Measurements from ENCODE around the gene PFDN4. TPM values are rescaled to one million over a fixed set of nuclear protein-coding genes. Genes with fewer than 3 reads are reported as not detected.

The PFDN4 gene
- polyA plus RNA-seq, 2 of the 4 experiments (the other 2 are of a cell fraction), result 140 to 146 TPM

GRCh38 chr20:54209216-54209813 lies 1.4 kb downstream of the PFDN4 start:
- FAIRE-seq (no peak), DNase-seq (ENCODE audit: low read depth in 1 of 2, low spot score in 1 of 2) (no peak), ATAC-seq (no peak)
- Histone ChIP-seq H3K4me2 (peak overlapping the region; percentile 88), H3K9me3 (no peaks in the 10 kb centered on the region), H3K4me3 (peak overlapping the region; percentile 69), H3K4me1 (peaks cover 13% of the 10 kb centered on the region), H3K27ac (peak overlapping the region; percentile 97 to 99; a peak in 5 of 6 replicates)
- TF ChIP-seq ZC3H11A (IDR thresholded peaks at IDR 0.05), result no peak
- TF ChIP-seq CTCF (IDR thresholded peaks at IDR 0.05), result peak; percentile 20; the same call in 1 of the 3 replicates
- WGBS (ENCODE audit: missing lambda C conversion rate), result 85% methylated on average over 5 of the region's 5 CpGs
- ChIA-PET POLR2A (no interaction called here), CTCF (interaction anchor here (0.8 to 15.6 kb wide), 10 partner anchors 9 to 471 kb away, joined by 3 to 655 read pairs (median 6); no protein-coding TSS in a partner anchor)

- ChIA-PET CTCF (interaction anchor here (0.9 to 15.6 kb wide), 3 partner anchors 114 to 435 kb away, joined by 3 to 655 read pairs (median 19); no protein-coding TSS in a partner anchor), POLR2A (no interaction called here)
- H3K27ac ChIP-seq, result no peak overlapping the region
- H3K4me3 ChIP-seq, result no peak overlapping the region
- DNase-seq (ENCODE audit: low read depth in 1 of 2, low spot score in 1 of 2), result no peak
- ATAC-seq, result no peak
- no peak for TF ChIP-seq RARB (CRISPR knock-in tag; IDR thresholded peaks at IDR 0.05)
- 100% methylated on average over 1 of the region's 1 CpG for WGBS (ENCODE audit: missing lambda C conversion rate)
- no peaks in the 10 kb centered on the region for H3K9me3 ChIP-seq
- H3K4me2 ChIP-seq, result no peak overlapping the region
- peaks cover 13% of the 10 kb centered on the region for H3K4me1 ChIP-seq
- no peak for FAIRE-seq
Observed at GRCh38 chr20:54212226-54212625, 4.3 kb downstream of the PFDN4 start.

- POLR2A ChIA-PET, result no interaction called here
- no peak overlapping the region for H3K4me3 ChIP-seq
- H3K4me1 ChIP-seq, result peaks cover 13% of the 10 kb centered on the region
- WGBS (ENCODE audit: missing lambda C conversion rate), result 89% methylated on average over 3 of the region's 3 CpGs
- no peak overlapping the region for H3K27ac ChIP-seq
- DNase-seq (ENCODE audit: low read depth in 1 of 2, low spot score in 1 of 2), result no peak
- no peak for FAIRE-seq
- ATAC-seq, result no peak
- CTCF ChIA-PET, result interaction anchor here (0.6 to 3.6 kb wide), 4 partner anchors 12 to 435 kb away, joined by 3 to 19 read pairs (median 9); no protein-coding TSS in a partner anchor
- H3K4me2 ChIP-seq, result no peak overlapping the region
- TF ChIP-seq MYC (IDR thresholded peaks at IDR 0.05; ENCODE audit: borderline replicate concordance, low read length) (no peak), PBX3 (IDR thresholded peaks at IDR 0.05) (no peak), HOXB5 (CRISPR knock-in tag; IDR thresholded peaks at IDR 0.05) (no peak), KDM5A (IDR thresholded peaks at IDR 0.05) (no peak)
- H3K9me3 ChIP-seq, result no peaks in the 10 kb centered on the region
Observed at GRCh38 chr20:54212871-54213270, 5.0 kb downstream of the PFDN4 start.

GRCh38 chr20:54214566-54214965 lies 6.7 kb downstream of the PFDN4 start:
- TF ChIP-seq CHD4 (IDR thresholded peaks at IDR 0.05; ENCODE audit: borderline replicate concordance) (no peak), KDM1A (IDR thresholded peaks at IDR 0.05; ENCODE audit: low read depth) (no peak), RFX5 (IDR thresholded peaks at IDR 0.05) (no peak), RARB (CRISPR knock-in tag; IDR thresholded peaks at IDR 0.05) (no peak), CBX2 (IDR thresholded peaks at IDR 0.05; ENCODE audit: borderline replicate concordance, low read depth) (no peak), EHF (CRISPR knock-in tag; IDR thresholded peaks at IDR 0.05) (no peak), HOXB13 (CRISPR knock-in tag; IDR thresholded peaks at IDR 0.05; ENCODE audit: low read depth) (no peak)
- Histone ChIP-seq H3K4me3 (no peak overlapping the region), H3K4me1 (peaks cover 6% of the 10 kb centered on the region), H3K9me3 (no peaks in the 10 kb centered on the region), H3K4me2 (no peak overlapping the region), H3K27ac (no peak overlapping the region)
- DNase-seq (ENCODE audit: low read depth in 1 of 2, low spot score in 1 of 2) (no peak), ATAC-seq (no peak), FAIRE-seq (no peak)
- POLR2A ChIA-PET, result no interaction called here
- WGBS (ENCODE audit: missing lambda C conversion rate), result 95% methylated on average over 8 of the region's 8 CpGs
- CTCF ChIA-PET, result interaction anchor here (0.7 to 3.6 kb wide), 7 partner anchors 9 to 447 kb away, joined by 3 to 19 read pairs (median 5); no protein-coding TSS in a partner anchor

Data from A549 (cell line).